H1 (cell line): ENCODE data around the gene EPB41L2.

Experiments
- BACH1 ChIP-seq: IDR thresholded peaks from 2 replicates; pipeline ENCODE4 v1.6.1; 2012; ENCODE audit warnings: low read length, improper control_type of control experiment
- BCL11A ChIP-seq, 2 experiments: IDR thresholded peaks; one replicate each; pipeline ENCODE4 v1.6.1; 2011; ENCODE audit warnings: low read depth in 2 of 2, low read length in 2 of 2, mild to moderate bottlenecking in 2 of 2
- CBX8 ChIP-seq: fragments of 300-800, 300-1000 bp; sonication (generic); IDR thresholded peaks from 2 replicates; pipeline ENCODE4 v1.7.1; 2016; ENCODE audit warnings: low read depth, low read length, borderline replicate concordance
- EP300 ChIP-seq, 2 experiments: IDR thresholded peaks; 1 replicate in 1 of 2; 2 replicates in 1 of 2; pipeline ENCODE4 v1.6.1; 2011 to 2012; ENCODE audit warnings: low read depth in 2 of 2, low read length in 2 of 2, mild to moderate bottlenecking in 2 of 2, borderline replicate concordance in 1 of 2, inconsistent platforms in 1 of 2, moderate library complexity in 1 of 2
- EZH2 ChIP-seq: fragments of 200-600 bp; sonication (generic); IDR thresholded peaks from 2 replicates; pipeline ENCODE4 v1.7.1; 2012; ENCODE audit warnings: low read depth, mild to moderate bottlenecking, moderate library complexity, low read length, inconsistent platforms; ENCODE audit not compliant: severe bottlenecking
- GABPA ChIP-seq: IDR thresholded peaks from 2 replicates; pipeline ENCODE4 v1.6.1; 2011; ENCODE audit warnings: mild to moderate bottlenecking, low read length, moderate library complexity, borderline replicate concordance; ENCODE audit not compliant: insufficient read depth
- KDM5A ChIP-seq: fragments of 200-600 bp; IDR thresholded peaks from 2 replicates; pipeline ENCODE4 v1.7.1; 2012; ENCODE audit warnings: mild to moderate bottlenecking, low read length, inconsistent platforms, mixed read lengths
- POLR2A ChIP-seq, 2 experiments: IDR thresholded peaks; 1 replicate in 1 of 2; 2 replicates in 1 of 2; pipeline ENCODE4 v1.6.1; 2011; ENCODE audit warnings: low read depth in 2 of 2, low read length in 2 of 2, mild to moderate bottlenecking in 2 of 2; ENCODE audit errors: control extremely low read depth in 1 of 2
- POLR2AphosphoS5 ChIP-seq: IDR thresholded peaks from 2 replicates; pipeline ENCODE4 v1.6.1; 2011; ENCODE audit warnings: low read depth, low read length
- RFX5 ChIP-seq: IDR thresholded peaks from 2 replicates; pipeline ENCODE4 v1.6.1; 2011; ENCODE audit warnings: low read depth, low read length, improper control_type of control experiment, borderline replicate concordance
- SRF ChIP-seq: IDR thresholded peaks from 2 replicates; pipeline ENCODE4 v1.6.1; 2011; ENCODE audit warnings: mild to moderate bottlenecking, low read depth, low read length, moderate library complexity
- TF ChIP-seq, protein P1 (sequence below), 3 experiments: IDR thresholded peaks; 1 replicate in 2 of 3; 2 replicates in 1 of 3; pipeline versions ENCODE4 v1.5.1 to v1.6.1; 2011; ENCODE audit warnings: low read length in 3 of 3, mild to moderate bottlenecking in 3 of 3, inconsistent platforms in 2 of 3, low read depth in 1 of 3, moderate library complexity in 1 of 3; ENCODE audit not compliant: insufficient read depth in 1 of 3; ENCODE audit errors: control extremely low read depth in 1 of 3
- TF ChIP-seq, protein P2 (sequence below): IDR thresholded peaks from 2 replicates; pipeline ENCODE4 v1.6.1; 2012; ENCODE audit warnings: inconsistent platforms

DNA sequence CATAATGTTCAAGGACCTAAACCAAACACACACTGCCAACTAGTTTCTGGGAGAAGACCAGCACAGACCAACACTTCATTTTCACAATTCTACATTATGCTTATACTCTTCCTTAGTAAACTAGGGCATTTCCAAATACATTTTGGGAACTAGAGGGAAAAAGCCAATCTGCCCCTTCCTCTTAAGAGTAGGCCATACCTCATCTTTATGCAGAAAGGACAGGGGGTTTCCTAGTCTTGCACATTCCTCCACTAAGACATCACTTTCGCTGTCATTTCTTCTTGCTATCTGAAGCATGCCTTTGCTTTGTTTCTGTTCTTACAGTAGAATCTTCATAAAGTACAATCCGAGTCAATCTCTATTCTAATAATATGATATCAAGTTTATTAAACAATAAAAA lies 130.1 kb downstream of the EPB41L2 start:
- TF ChIP-seq, protein P1, sequence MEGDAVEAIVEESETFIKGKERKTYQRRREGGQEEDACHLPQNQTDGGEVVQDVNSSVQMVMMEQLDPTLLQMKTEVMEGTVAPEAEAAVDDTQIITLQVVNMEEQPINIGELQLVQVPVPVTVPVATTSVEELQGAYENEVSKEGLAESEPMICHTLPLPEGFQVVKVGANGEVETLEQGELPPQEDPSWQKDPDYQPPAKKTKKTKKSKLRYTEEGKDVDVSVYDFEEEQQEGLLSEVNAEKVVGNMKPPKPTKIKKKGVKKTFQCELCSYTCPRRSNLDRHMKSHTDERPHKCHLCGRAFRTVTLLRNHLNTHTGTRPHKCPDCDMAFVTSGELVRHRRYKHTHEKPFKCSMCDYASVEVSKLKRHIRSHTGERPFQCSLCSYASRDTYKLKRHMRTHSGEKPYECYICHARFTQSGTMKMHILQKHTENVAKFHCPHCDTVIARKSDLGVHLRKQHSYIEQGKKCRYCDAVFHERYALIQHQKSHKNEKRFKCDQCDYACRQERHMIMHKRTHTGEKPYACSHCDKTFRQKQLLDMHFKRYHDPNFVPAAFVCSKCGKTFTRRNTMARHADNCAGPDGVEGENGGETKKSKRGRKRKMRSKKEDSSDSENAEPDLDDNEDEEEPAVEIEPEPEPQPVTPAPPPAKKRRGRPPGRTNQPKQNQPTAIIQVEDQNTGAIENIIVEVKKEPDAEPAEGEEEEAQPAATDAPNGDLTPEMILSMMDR (IDR thresholded peaks at IDR 0.05; ENCODE audit: control extremely low read depth in 1 of 3, insufficient read depth in 1 of 3, low read depth in 1 of 3, low read length in 3 of 3): no peak
- TF ChIP-seq POLR2A (IDR thresholded peaks at IDR 0.05; ENCODE audit: control extremely low read depth in 1 of 2, low read depth in 2 of 2, low read length in 2 of 2) (no peak), EP300 (IDR thresholded peaks at IDR 0.05; ENCODE audit: borderline replicate concordance in 1 of 2, low read depth in 2 of 2, low read length in 2 of 2) (no peak), CBX8 (no peak), SRF (no peak), KDM5A (no peak), GABPA (no peak), BACH1 (no peak), EZH2 (no peak), POLR2AphosphoS5 (no peak), RFX5 (no peak), BCL11A (IDR thresholded peaks at IDR 0.05; ENCODE audit: low read depth in 2 of 2, low read length in 2 of 2) (no peak)
- TF ChIP-seq, protein P2, sequence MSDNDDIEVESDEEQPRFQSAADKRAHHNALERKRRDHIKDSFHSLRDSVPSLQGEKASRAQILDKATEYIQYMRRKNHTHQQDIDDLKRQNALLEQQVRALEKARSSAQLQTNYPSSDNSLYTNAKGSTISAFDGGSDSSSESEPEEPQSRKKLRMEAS: no peak
